Type B pancreatic cell (in vitro differentiated cells): ENCODE results near the gene TWF2. TPM values are rescaled to one million over a fixed set of nuclear protein-coding genes. Genes with fewer than 3 reads are reported as not detected.

Experiments used
- DNase-seq: peaks from one replicate; pipeline ENCODE4 v3.0.0; 2021; ENCODE audit warnings: mixed read lengths; ENCODE audit not compliant: unreplicated experiment; ENCODE audit errors: extremely low spot score
- H3K27ac Mint-ChIP-seq: 2 replicates; pipeline ENCODE4 v1.8.0; 2021; ENCODE audit warnings: mild to moderate bottlenecking, mixed read lengths
- H3K27me3 Mint-ChIP-seq: 2 replicates; pipeline ENCODE4 v1.8.0; 2021; ENCODE audit warnings: mixed read lengths
- H3K36me3 Mint-ChIP-seq: 2 replicates; pipeline ENCODE4 v1.8.0; 2021; ENCODE audit warnings: mixed read lengths
- H3K4me1 Mint-ChIP-seq: one replicate; pipeline ENCODE4 v1.8.0; 2021; ENCODE audit warnings: mixed read lengths; ENCODE audit not compliant: unreplicated experiment
- H3K4me3 Mint-ChIP-seq: 2 replicates; pipeline ENCODE4 v1.8.0; 2021; ENCODE audit warnings: mild to moderate bottlenecking, mixed read lengths
- H3K9me3 Mint-ChIP-seq: 2 replicates; pipeline ENCODE4 v1.8.0; 2021; ENCODE audit warnings: mixed read lengths
- total RNA-seq: library from RNA; stranded (reverse); gene quantifications from 2 replicates; pipeline ENCODE4 v1.2.1, GENCODE V29; 2021; ENCODE audit warnings: low replicate concordance
- TF ChIP-seq, protein P1 (sequence below): fragments of 200-600 bp; sonication (generic); conservative IDR thresholded peaks from 2 replicates; pipeline ENCODE4 v1.5.0; 2021; ENCODE audit warnings: antibody characterized with exemption, mild to moderate bottlenecking

Gene TWF2
- total RNA-seq, 1 donor from 2014 or later = 33.7 TPM

- Mint-ChIP-seq H3K4me3 (peak overlapping the region; percentile 75), H3K4me1 (no peaks in the 10 kb centered on the region), H3K9me3 (no peaks in the 10 kb centered on the region), H3K36me3 (peaks cover 7% of the 10 kb centered on the region), H3K27ac (no peak overlapping the region), H3K27me3 (peaks cover 8% of the 10 kb centered on the region)
- DNase-seq = no peak
- TF ChIP-seq, protein P1, sequence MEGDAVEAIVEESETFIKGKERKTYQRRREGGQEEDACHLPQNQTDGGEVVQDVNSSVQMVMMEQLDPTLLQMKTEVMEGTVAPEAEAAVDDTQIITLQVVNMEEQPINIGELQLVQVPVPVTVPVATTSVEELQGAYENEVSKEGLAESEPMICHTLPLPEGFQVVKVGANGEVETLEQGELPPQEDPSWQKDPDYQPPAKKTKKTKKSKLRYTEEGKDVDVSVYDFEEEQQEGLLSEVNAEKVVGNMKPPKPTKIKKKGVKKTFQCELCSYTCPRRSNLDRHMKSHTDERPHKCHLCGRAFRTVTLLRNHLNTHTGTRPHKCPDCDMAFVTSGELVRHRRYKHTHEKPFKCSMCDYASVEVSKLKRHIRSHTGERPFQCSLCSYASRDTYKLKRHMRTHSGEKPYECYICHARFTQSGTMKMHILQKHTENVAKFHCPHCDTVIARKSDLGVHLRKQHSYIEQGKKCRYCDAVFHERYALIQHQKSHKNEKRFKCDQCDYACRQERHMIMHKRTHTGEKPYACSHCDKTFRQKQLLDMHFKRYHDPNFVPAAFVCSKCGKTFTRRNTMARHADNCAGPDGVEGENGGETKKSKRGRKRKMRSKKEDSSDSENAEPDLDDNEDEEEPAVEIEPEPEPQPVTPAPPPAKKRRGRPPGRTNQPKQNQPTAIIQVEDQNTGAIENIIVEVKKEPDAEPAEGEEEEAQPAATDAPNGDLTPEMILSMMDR = no peak
These were observed 7.3 kb upstream of the TWF2 start for GRCh38 chr3:52246264-52246620.

DNA sequence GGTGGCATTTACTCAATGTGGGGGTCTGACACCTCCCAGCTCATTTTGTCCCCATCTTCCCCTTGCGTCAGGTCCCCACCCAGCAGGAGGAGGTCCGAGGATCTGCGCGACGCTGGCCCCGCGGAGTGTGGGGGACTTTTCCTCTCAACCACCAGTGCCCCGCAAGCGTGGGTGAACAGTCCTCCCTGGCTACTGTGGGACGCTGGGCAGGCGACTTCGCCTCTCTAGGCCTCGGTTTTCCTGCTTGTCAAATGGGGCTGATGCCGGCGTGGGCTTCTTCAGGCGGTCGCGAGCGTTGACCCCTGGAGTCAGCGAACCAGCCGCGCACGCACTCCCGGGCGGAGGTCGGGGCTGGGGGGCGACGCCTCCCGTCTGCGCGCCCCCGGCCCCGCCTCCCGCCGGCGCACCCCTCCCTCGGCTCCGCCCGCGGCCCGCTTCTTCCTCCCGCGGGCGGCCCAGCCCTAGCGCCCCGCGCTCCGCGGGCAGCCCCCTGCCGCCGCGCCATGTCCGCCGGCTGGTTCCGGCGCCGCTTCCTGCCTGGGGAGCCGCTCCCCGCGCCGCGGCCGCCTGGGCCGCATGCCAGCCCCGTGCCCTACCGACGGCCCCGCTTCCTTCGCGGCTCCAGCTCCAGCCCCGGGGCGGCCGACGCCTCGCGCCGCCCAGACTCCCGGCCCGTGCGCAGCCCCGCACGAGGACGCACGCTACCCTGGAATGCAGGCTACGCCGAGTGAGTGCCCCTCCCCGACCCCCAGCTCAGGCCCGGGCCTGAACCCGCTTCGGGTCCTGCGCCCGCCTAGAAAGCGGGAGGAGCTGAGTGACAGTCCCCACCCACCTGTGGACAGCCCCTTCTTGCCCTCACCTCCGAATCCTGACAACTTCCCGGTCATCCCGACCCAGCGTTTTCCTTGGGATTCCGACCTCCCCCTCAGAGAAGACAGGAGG, 6.6 kb upstream of the TWF2 start, which contains the start of gene PPM1M:
Gene PPM1M, plus strand, starts transcription at position 438 of the 942 bp plus-strand sequence. Its CDS starts 66 bp downstream, at position 504.
- Mint-ChIP-seq H3K27ac (no peak within 1 kb of the TSS), H3K27me3 (peaks cover 8% of the 10 kb centered on the region), H3K36me3 (peaks cover 7% of the 10 kb centered on the region), H3K4me1 (peaks cover 5% of the 10 kb centered on the region), H3K4me3 (peak within 1 kb of the TSS; percentile 75), H3K9me3 (no peaks in the 10 kb centered on the region)
- peak; percentile 74 for DNase-seq
- TF ChIP-seq, protein P1 = no peak

DNA sequence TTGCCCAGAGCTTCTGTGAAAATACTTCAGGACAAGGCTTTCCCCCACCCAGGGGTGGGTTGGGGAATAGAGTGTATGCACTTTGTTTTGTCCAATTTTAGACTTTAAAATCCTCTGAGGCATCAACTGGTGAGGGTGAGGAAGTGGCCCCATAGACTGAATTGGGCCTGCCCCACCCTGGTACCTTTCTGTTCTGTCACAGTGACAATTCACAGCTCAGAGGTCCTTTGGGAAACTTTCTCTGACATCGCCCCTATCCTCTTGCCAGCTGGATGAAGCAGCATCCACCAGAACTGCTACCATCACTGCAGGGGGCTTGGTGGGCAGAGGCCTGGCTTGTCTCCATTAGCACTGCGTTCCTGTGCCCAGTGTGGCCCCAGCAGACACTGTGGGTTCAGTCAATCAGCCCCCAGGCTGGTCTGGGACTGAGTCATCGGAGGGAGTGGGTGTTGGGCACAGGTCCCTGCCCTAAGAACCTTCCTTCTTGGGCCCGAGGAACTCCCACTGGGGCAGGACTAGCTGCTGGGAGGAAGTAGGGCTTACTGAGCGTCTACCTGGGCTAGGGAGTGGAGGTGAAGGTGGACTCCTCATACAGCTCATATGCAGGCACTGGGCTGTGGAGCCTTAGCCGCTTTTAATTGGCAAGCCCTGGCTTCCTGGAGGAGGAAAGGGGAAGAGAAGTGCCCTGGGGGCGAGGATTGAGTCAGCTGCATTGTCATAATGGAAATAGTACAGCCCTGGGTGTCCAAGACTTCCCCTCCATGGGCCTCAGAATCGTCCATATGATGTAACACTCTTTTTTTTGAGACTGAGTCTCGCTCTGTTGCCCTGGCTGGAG, 5.1 kb upstream of the TWF2 start:
- DNase-seq = no peak
- H3K27me3 Mint-ChIP-seq = peaks cover 8% of the 10 kb centered on the region
- H3K9me3 Mint-ChIP-seq = no peaks in the 10 kb centered on the region
- no peak overlapping the region for H3K27ac Mint-ChIP-seq
- H3K4me3 Mint-ChIP-seq = peak overlapping the region; percentile 67
- peaks cover 14% of the 10 kb centered on the region for H3K4me1 Mint-ChIP-seq
- no peaks in the 10 kb centered on the region for H3K36me3 Mint-ChIP-seq
- TF ChIP-seq, protein P1 = no peak

GRCh38 chr3:52242039-52242438, 3.1 kb upstream of the TWF2 start:
- no peaks in the 10 kb centered on the region for H3K36me3 Mint-ChIP-seq
- H3K27me3 Mint-ChIP-seq = peaks cover 8% of the 10 kb centered on the region
- H3K9me3 Mint-ChIP-seq = no peaks in the 10 kb centered on the region
- DNase-seq = no peak
- no peak overlapping the region for H3K27ac Mint-ChIP-seq
- H3K4me1 Mint-ChIP-seq = peaks cover 18% of the 10 kb centered on the region
- TF ChIP-seq, protein P1 = no peak
- no peak overlapping the region for H3K4me3 Mint-ChIP-seq

DNA sequence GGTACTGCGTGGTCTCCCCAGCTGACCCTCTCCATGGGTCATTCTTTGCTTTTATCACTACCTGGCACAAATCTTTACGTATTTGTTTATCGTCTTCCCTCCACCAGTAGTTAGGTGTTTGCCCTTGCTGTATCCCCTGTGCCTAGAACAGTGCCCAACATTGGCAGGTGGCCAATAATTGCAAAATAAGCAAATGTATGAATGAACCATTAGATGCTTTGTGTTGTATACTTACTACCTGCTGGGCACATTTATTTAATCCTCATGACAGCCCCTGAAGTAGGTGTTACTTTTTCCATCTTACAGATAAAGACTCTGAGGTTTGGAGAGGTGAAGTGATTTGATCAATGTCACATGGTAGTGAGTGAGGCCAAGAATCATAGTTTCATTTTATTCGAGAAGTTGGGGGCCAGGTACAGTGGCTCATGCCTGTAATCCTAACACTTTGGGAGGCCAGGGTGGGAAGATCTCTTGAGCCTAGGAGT, 2.0 kb upstream of the TWF2 start:
- TF ChIP-seq, protein P1 = no peak
- Mint-ChIP-seq H3K4me1 (peaks cover 18% of the 10 kb centered on the region), H3K27ac (peak overlapping the region; percentile 76), H3K9me3 (no peaks in the 10 kb centered on the region), H3K27me3 (peaks cover 5% of the 10 kb centered on the region), H3K36me3 (no peaks in the 10 kb centered on the region), H3K4me3 (peak overlapping the region; percentile 72)
- DNase-seq = no peak
